D721Med (cell line): ENCODE results near the gene IL5RA.

Experiments
- DNase-seq: peaks from one replicate; pipeline ENCODE4 v3.0.0; 2011; ENCODE audit warnings: low spot score; ENCODE audit not compliant: insufficient read length
- FAIRE-seq: peaks from 2 replicates; lab custom pipeline; 2011; peaks lifted over from hg19 to GRCh38; lab: Jason Lieb, UNC
- CTCF ChIP-seq: IDR thresholded peaks from 2 replicates; pipeline ENCODE4 v1.5.1; 2012; ENCODE audit warnings: mild to moderate bottlenecking, control low read depth; ENCODE audit not compliant: insufficient read depth; ENCODE audit errors: missing control alignments

Gene IL5RA

GRCh38 chr3:3107858-3108257 is 2.3 kb downstream of the IL5RA start:
- DNase-seq = no peak
- no peak for FAIRE-seq
- TF ChIP-seq CTCF = no peak

- DNase-seq (no peak), FAIRE-seq (no peak)
Observed at GRCh38 chr3:3107181-3107580, 3.0 kb downstream of the IL5RA start.

GRCh38 chr3:3105815-3106214 is 4.4 kb downstream of the IL5RA start:
- TF ChIP-seq CTCF = no peak
- FAIRE-seq = no peak
- DNase-seq = no peak

More at GRCh38 chr3:3107181-3107580, 3.0 kb downstream of the IL5RA start:
- TF ChIP-seq CTCF = no peak

- no peak for TF ChIP-seq CTCF
- FAIRE-seq (no peak), DNase-seq (no peak)
Observed at GRCh38 chr3:3105246-3105645, 4.9 kb downstream of the IL5RA start.

GRCh38 chr3:3102751-3103150 is 7.4 kb downstream of the IL5RA start:
- DNase-seq = no peak
- TF ChIP-seq CTCF = no peak
- no peak for FAIRE-seq

- DNase-seq (no peak), FAIRE-seq (no peak)
- TF ChIP-seq CTCF = no peak
Observed at GRCh38 chr3:3101660-3102458, 8.3 kb downstream of the IL5RA start.

GRCh38 chr3:3097958-3098357 is 12.2 kb downstream of the IL5RA start:
- DNase-seq (no peak), FAIRE-seq (no peak)
- TF ChIP-seq CTCF = no peak
